ENCODE measurements around the gene CROCC. TPM values are rescaled to one million over a fixed set of nuclear protein-coding genes. Genes with fewer than 3 reads are reported as not detected.

The CROCC gene
- total RNA-seq, 2 donors from 2014 or later = 6.9 to 21.6 TPM

GRCh38 chr1:17004466-17005364 is 83.0 kb downstream of the CROCC start:
- no peaks in the 10 kb centered on the region for H3K27me3 ChIP-seq
- DNase-seq = no peak
- no peaks in the 10 kb centered on the region for H3K9me3 ChIP-seq
- H3K4me3 ChIP-seq = no peak overlapping the region
- H3K36me3 ChIP-seq = no peaks in the 10 kb centered on the region
- H3K9ac ChIP-seq (ENCODE audit: low read depth in 2 of 2, low read length in 2 of 2) = no peak overlapping the region
- no peak overlapping the region for H3K27ac ChIP-seq
- peaks cover 1% of the 10 kb centered on the region for H3K4me1 ChIP-seq
- TF ChIP-seq CTCF (IDR thresholded peaks at IDR 0.05) = no peak
- intact Hi-C loops (cut with DNase I) = no loop called here

- intact Hi-C loops (cut with DNase I) = no loop called here
- DNase-seq = no peak
These were observed 83.6 kb downstream of the CROCC start for GRCh38 chr1:17005365-17005740.

GRCh38 chr1:17007121-17007520 is 85.4 kb downstream of the CROCC start:
- Histone ChIP-seq H3K9ac (ENCODE audit: low read depth in 2 of 2, low read length in 2 of 2) (no peak overlapping the region), H3K27ac (no peak overlapping the region), H3K36me3 (no peaks in the 10 kb centered on the region), H3K4me1 (peaks cover 10% of the 10 kb centered on the region), H3K9me3 (no peaks in the 10 kb centered on the region), H3K4me3 (no peak overlapping the region), H3K27me3 (no peaks in the 10 kb centered on the region)
- no peak for TF ChIP-seq CTCF (IDR thresholded peaks at IDR 0.05)
- intact Hi-C loops (cut with DNase I) = no loop called here
- no peak for DNase-seq

More at GRCh38 chr1:17005365-17005740, 83.6 kb downstream of the CROCC start:
- H3K4me1 ChIP-seq = peaks cover 6% of the 10 kb centered on the region
- no peaks in the 10 kb centered on the region for H3K27me3 ChIP-seq
- no peak overlapping the region for H3K4me3 ChIP-seq
- no peak overlapping the region for H3K9ac ChIP-seq (ENCODE audit: low read depth in 2 of 2, low read length in 2 of 2)
- no peak for TF ChIP-seq CTCF (IDR thresholded peaks at IDR 0.05)
- H3K27ac ChIP-seq = no peak overlapping the region
- no peaks in the 10 kb centered on the region for H3K36me3 ChIP-seq
- no peaks in the 10 kb centered on the region for H3K9me3 ChIP-seq

GRCh38 chr1:17008208-17008855 is 86.6 kb downstream of the CROCC start:
- H3K27me3 ChIP-seq = no peaks in the 10 kb centered on the region
- H3K36me3 ChIP-seq = no peaks in the 10 kb centered on the region
- intact Hi-C loops (cut with DNase I) = no loop called here
- TF ChIP-seq CTCF (IDR thresholded peaks at IDR 0.05) = no peak
- H3K4me1 ChIP-seq = peaks cover 10% of the 10 kb centered on the region
- H3K27ac ChIP-seq = no peak overlapping the region
- H3K4me3 ChIP-seq = no peak overlapping the region
- H3K9ac ChIP-seq (ENCODE audit: low read depth in 2 of 2, low read length in 2 of 2) = no peak overlapping the region
- DNase-seq = no peak
- no peaks in the 10 kb centered on the region for H3K9me3 ChIP-seq

- intact Hi-C loops (cut with DNase I) = no loop called here
- Histone ChIP-seq H3K9ac (ENCODE audit: low read depth in 2 of 2, low read length in 2 of 2) (peak overlapping the region in 1 of 2 donors; percentile 77), H3K4me3 (no peak overlapping the region), H3K27me3 (no peaks in the 10 kb centered on the region), H3K9me3 (no peaks in the 10 kb centered on the region), H3K4me1 (peaks cover 10% of the 10 kb centered on the region), H3K27ac (no peak overlapping the region), H3K36me3 (no peaks in the 10 kb centered on the region)
- no peak for TF ChIP-seq CTCF (IDR thresholded peaks at IDR 0.05)
- peak; percentile 62 for DNase-seq
These were observed 88.0 kb downstream of the CROCC start for GRCh38 chr1:17009706-17010105.
